ENCODE results near the gene VAX1.
"Not testable (repeated sequence)": the region's sequence is repeated elsewhere in the genome, so short reads cannot be mapped to it uniquely, and the experiment has no call there.

Gene VAX1

GRCh38 chr10:117134306-117135025, 3.6 kb downstream of the VAX1 start:
- no peak for DNase-seq

- no peak for DNase-seq
Observed at GRCh38 chr10:117134056-117134305, 4.1 kb downstream of the VAX1 start.

- no peak for DNase-seq
Observed at GRCh38 chr10:117133273-117134055, 4.6 kb downstream of the VAX1 start.

GRCh38 chr10:117132751-117133231, 5.3 kb downstream of the VAX1 start:
- DNase-seq: no peak

- no peak for DNase-seq
Observed at GRCh38 chr10:117131376-117132327, 6.4 kb downstream of the VAX1 start.

- DNase-seq: no peak
Observed at GRCh38 chr10:117130862-117131375, 7.2 kb downstream of the VAX1 start.

- DNase-seq: no peak
Observed at GRCh38 chr10:117130346-117130745, 7.7 kb downstream of the VAX1 start.

- DNase-seq: not testable (repeated sequence)
Observed at GRCh38 chr10:117126645-117127044, 11.4 kb downstream of the VAX1 start.

GRCh38 chr10:117126034-117126433, 12.0 kb downstream of the VAX1 start:
- no peak for DNase-seq

GRCh38 chr10:117112220-117112619, 25.9 kb downstream of the VAX1 start:
- DNase-seq: no peak

- DNase-seq: no peak
Observed at GRCh38 chr10:117107238-117107637, 30.8 kb downstream of the VAX1 start.

- DNase-seq: no peak
Observed at GRCh38 chr10:117096599-117097201, 41.4 kb downstream of the VAX1 start.

GRCh38 chr10:117094856-117095255, 43.2 kb downstream of the VAX1 start:
- DNase-seq: no peak

- no peak for DNase-seq
Observed at GRCh38 chr10:117092386-117092785, 45.7 kb downstream of the VAX1 start.

GRCh38 chr10:117090834-117091233, 47.2 kb downstream of the VAX1 start:
- no peak for DNase-seq

- DNase-seq: no peak
Observed at GRCh38 chr10:117087521-117087920, 50.5 kb downstream of the VAX1 start.

- no peak for DNase-seq
Observed at GRCh38 chr10:117086546-117086945, 51.5 kb downstream of the VAX1 start.

GRCh38 chr10:117084421-117085246, 53.4 kb downstream of the VAX1 start:
- DNase-seq: not testable (repeated sequence)
